ENCODE results near the gene ZBTB7C. TPM values are rescaled to one million over a fixed set of nuclear protein-coding genes. Genes with fewer than 3 reads are reported as not detected.

The ZBTB7C gene
- total RNA-seq, 5 donors from 2014 or later (not counting 1 experiment from before 2014, with no cell fraction given), result 0.06 TPM; not detected in 4

GRCh38 chr18:48295586-48296311 lies 113.4 kb downstream of the ZBTB7C start:
- no peak for ATAC-seq (replicated peaks in 1 of 4)
- peaks cover 0 to 11% of the 10 kb centered on the region in 2 experiments for H3K27me3 ChIP-seq (replicated peaks in 1 of 2; ENCODE audit: control insufficient read depth in 2 of 2, extremely low read depth in 1 of 2, insufficient read depth in 2 of 2, low read length in 1 of 2)
- no peaks in the 10 kb centered on the region for H3K36me3 ChIP-seq (ENCODE audit: control insufficient read depth in 2 of 2, extremely low read depth in 1 of 2, insufficient read depth in 1 of 2, low read length in 1 of 2)
- no peaks in the 10 kb centered on the region for H3K9me3 ChIP-seq
- Mint-ChIP-seq H3K4me3 (no peak overlapping the region), H3K9me3 (no peaks in the 10 kb centered on the region), H3K27me3 (peaks cover 0 to 4% of the 10 kb centered on the region in 2 donors), H3K27ac (no peak overlapping the region), H3K4me1 (peaks cover 5 to 13% (median 5%) of the 10 kb centered on the region in 3 donors), H3K36me3 (no peaks in the 10 kb centered on the region)
- ChIA-PET POLR2A (no interaction called here), CTCF (no interaction called here)
- H3K4me1 ChIP-seq (ENCODE audit: control insufficient read depth in 1 of 2, extremely low read depth in 1 of 2, insufficient read depth in 2 of 2, low read length in 2 of 2), result peaks cover 0 to 6% of the 10 kb centered on the region in 2 experiments
- WGBS (ENCODE audit: insufficient coverage), result 76% methylated on average over 6 of the region's 10 CpGs
- H3K27ac ChIP-seq (ENCODE audit: low read length), result no peak overlapping the region
- H3K4me3 ChIP-seq (ENCODE audit: control insufficient read depth in 1 of 2, extremely low read depth in 1 of 2, low read length in 1 of 2), result no peak overlapping the region
- DNase-seq, result no peak

DNA sequence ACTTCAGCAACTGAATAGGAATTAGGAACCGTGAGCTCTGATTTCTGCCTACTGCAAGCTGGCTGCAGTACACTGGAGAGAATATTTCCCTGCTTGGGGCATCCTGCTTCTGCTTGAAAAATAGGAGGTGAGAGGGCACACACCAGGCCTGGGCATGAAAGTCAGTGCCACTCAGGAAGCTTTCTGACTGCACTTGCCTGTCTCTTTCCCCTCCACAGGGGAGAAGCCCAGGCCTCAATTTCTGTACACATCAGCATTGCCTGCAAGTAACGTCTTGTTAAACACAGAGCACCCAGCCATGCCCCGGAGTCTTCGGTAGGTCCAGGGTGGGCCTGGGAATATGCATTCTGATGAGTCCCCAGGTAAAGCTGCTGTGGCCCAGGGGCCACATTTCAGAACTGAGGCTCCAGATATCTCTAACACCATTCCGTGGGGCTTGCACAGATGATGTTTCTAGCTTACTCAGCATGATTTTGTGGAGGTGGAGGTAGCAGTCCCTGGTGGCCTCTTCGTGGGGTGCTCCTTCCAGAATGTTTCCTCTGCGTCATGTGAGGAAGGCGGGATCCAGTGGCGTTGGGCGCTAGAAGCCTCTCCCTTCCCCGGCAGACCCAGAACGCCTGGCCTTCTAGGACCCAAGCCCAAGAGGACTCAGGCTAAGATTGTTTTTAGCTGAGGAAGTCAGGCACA lies 114.1 kb downstream of the ZBTB7C start:
- peaks cover 0 to 4% of the 10 kb centered on the region in 2 donors for H3K27me3 Mint-ChIP-seq
- H3K9me3 ChIP-seq, result no peaks in the 10 kb centered on the region
- no peak overlapping the region for H3K4me3 Mint-ChIP-seq
- ChIA-PET POLR2A (no interaction called here), CTCF (no interaction called here)
- no peaks in the 10 kb centered on the region for H3K36me3 Mint-ChIP-seq
- DNase-seq (no peak), ATAC-seq (replicated peaks in 1 of 4) (no peak)
- H3K4me1 ChIP-seq (ENCODE audit: control insufficient read depth in 1 of 2, extremely low read depth in 1 of 2, insufficient read depth in 2 of 2, low read length in 2 of 2), result no peaks in the 10 kb centered on the region
- no peaks in the 10 kb centered on the region for H3K9me3 Mint-ChIP-seq
- no peak overlapping the region for H3K27ac Mint-ChIP-seq
- no peak overlapping the region for H3K27ac ChIP-seq (ENCODE audit: low read length)
- no peaks in the 10 kb centered on the region for H3K36me3 ChIP-seq (ENCODE audit: control insufficient read depth in 2 of 2, extremely low read depth in 1 of 2, insufficient read depth in 1 of 2, low read length in 1 of 2)
- H3K27me3 ChIP-seq (replicated peaks in 1 of 2; ENCODE audit: control insufficient read depth in 2 of 2, extremely low read depth in 1 of 2, insufficient read depth in 2 of 2, low read length in 1 of 2), result peaks cover 0 to 16% of the 10 kb centered on the region in 2 experiments
- 95% methylated on average over 9 of the region's 12 CpGs for WGBS (ENCODE audit: insufficient coverage)
- H3K4me1 Mint-ChIP-seq, result peaks cover 0 to 6% (median under 1%) of the 10 kb centered on the region in 3 donors
- H3K4me3 ChIP-seq (ENCODE audit: control insufficient read depth in 1 of 2, extremely low read depth in 1 of 2, low read length in 1 of 2), result no peak overlapping the region

- Histone ChIP-seq H3K4me3 (ENCODE audit: control insufficient read depth in 1 of 2, extremely low read depth in 1 of 2, low read length in 1 of 2) (no peak overlapping the region), H3K4me1 (ENCODE audit: control insufficient read depth in 1 of 2, extremely low read depth in 1 of 2, insufficient read depth in 2 of 2, low read length in 2 of 2) (no peaks in the 10 kb centered on the region), H3K27ac (ENCODE audit: low read length) (no peak overlapping the region), H3K9me3 (no peaks in the 10 kb centered on the region), H3K36me3 (ENCODE audit: control insufficient read depth in 2 of 2, extremely low read depth in 1 of 2, insufficient read depth in 1 of 2, low read length in 1 of 2) (no peaks in the 10 kb centered on the region), H3K27me3 (replicated peaks in 1 of 2; ENCODE audit: control insufficient read depth in 2 of 2, extremely low read depth in 1 of 2, insufficient read depth in 2 of 2, low read length in 1 of 2) (peaks cover 0 to 17% of the 10 kb centered on the region in 2 experiments)
- CTCF ChIA-PET, result interaction anchor here in 1 of 2 donors (0.6 kb wide), 1 partner anchor 127 kb away, joined by 4 read pairs; no protein-coding TSS in a partner anchor
- DNase-seq (no peak), ATAC-seq (replicated peaks in 1 of 4) (no peak)
- H3K4me3 Mint-ChIP-seq, result no peak overlapping the region
- 80% methylated on average over 9 of the region's 16 CpGs for WGBS (ENCODE audit: insufficient coverage)
- H3K9me3 Mint-ChIP-seq, result no peaks in the 10 kb centered on the region
- no peaks in the 10 kb centered on the region for H3K36me3 Mint-ChIP-seq
- H3K27ac Mint-ChIP-seq, result no peak overlapping the region
- H3K27me3 Mint-ChIP-seq, result peaks cover 0 to 4% of the 10 kb centered on the region in 2 donors
- POLR2A ChIA-PET, result no interaction called here
- peaks cover 0 to 2% (median 0%) of the 10 kb centered on the region in 3 donors for H3K4me1 Mint-ChIP-seq
Observed at GRCh38 chr18:48293954-48294898, 115.0 kb downstream of the ZBTB7C start.

DNA sequence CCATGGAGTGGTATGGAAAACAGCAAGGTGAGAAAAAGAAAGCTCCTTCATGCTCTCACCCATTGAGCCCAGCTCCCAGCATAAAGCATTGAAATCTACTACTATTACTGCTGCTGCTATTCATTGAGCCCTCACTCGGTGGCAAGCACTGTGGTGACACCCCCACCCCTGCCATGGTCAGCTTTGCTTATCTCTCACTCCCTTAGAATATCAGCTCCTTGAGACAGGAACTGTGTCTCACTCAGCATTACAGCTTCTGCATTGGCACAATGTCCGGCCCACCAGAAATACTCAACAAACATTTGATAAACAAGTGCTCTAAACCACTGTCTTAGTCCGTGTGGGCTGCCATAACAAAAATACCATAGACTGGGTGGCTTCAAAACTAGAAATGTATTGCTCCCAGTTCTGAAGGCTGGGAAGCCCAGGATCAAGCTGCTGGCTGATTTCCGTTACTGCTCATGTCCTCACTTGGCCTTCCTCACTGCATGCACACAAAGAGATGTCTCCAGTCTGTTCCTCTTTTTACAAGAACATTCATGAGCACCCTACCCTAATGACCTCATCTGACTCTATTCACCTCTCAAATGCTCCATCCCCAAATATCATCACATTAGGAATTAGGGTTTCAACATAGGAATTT lies 116.3 kb downstream of the ZBTB7C start:
- Histone ChIP-seq H3K4me3 (ENCODE audit: control insufficient read depth in 1 of 2, extremely low read depth in 1 of 2, low read length in 1 of 2) (no peak overlapping the region), H3K27ac (ENCODE audit: low read length) (no peak overlapping the region), H3K4me1 (ENCODE audit: control insufficient read depth in 1 of 2, extremely low read depth in 1 of 2, insufficient read depth in 2 of 2, low read length in 2 of 2) (no peaks in the 10 kb centered on the region), H3K36me3 (ENCODE audit: control insufficient read depth in 2 of 2, extremely low read depth in 1 of 2, insufficient read depth in 1 of 2, low read length in 1 of 2) (no peaks in the 10 kb centered on the region), H3K9me3 (no peaks in the 10 kb centered on the region), H3K27me3 (replicated peaks in 1 of 2; ENCODE audit: control insufficient read depth in 2 of 2, extremely low read depth in 1 of 2, insufficient read depth in 2 of 2, low read length in 1 of 2) (peaks cover 0 to 17% of the 10 kb centered on the region in 2 experiments)
- CTCF ChIA-PET, result no interaction called here
- DNase-seq (no peak), ATAC-seq (replicated peaks in 1 of 4) (no peak)
- 68% methylated on average over 2 of the region's 4 CpGs for WGBS (ENCODE audit: insufficient coverage)
- Mint-ChIP-seq H3K36me3 (no peaks in the 10 kb centered on the region), H3K9me3 (no peaks in the 10 kb centered on the region), H3K27ac (no peak overlapping the region), H3K4me1 (no peaks in the 10 kb centered on the region), H3K27me3 (peaks cover 0 to 4% of the 10 kb centered on the region in 2 donors), H3K4me3 (no peak overlapping the region)
- POLR2A ChIA-PET, result no interaction called here

- no peak overlapping the region for H3K4me3 Mint-ChIP-seq
- H3K27me3 ChIP-seq (replicated peaks in 1 of 2; ENCODE audit: control insufficient read depth in 2 of 2, extremely low read depth in 1 of 2, insufficient read depth in 2 of 2, low read length in 1 of 2), result peaks cover 0 to 14% of the 10 kb centered on the region in 2 experiments
- H3K4me3 ChIP-seq (ENCODE audit: control insufficient read depth in 1 of 2, extremely low read depth in 1 of 2, low read length in 1 of 2), result no peak overlapping the region
- no peaks in the 10 kb centered on the region for H3K36me3 ChIP-seq (ENCODE audit: control insufficient read depth in 2 of 2, extremely low read depth in 1 of 2, insufficient read depth in 1 of 2, low read length in 1 of 2)
- WGBS (ENCODE audit: insufficient coverage), result 76% methylated on average over 2 of the region's 4 CpGs
- no peak overlapping the region for H3K27ac ChIP-seq (ENCODE audit: low read length)
- H3K9me3 Mint-ChIP-seq, result no peaks in the 10 kb centered on the region
- ATAC-seq (replicated peaks in 1 of 4) (no peak), DNase-seq (no peak)
- no peak overlapping the region for H3K27ac Mint-ChIP-seq
- H3K36me3 Mint-ChIP-seq, result no peaks in the 10 kb centered on the region
- H3K27me3 Mint-ChIP-seq, result peaks cover 0 to 4% of the 10 kb centered on the region in 2 donors
- ChIA-PET CTCF (no interaction called here), POLR2A (no interaction called here)
- no peaks in the 10 kb centered on the region for H3K4me1 ChIP-seq (ENCODE audit: control insufficient read depth in 1 of 2, extremely low read depth in 1 of 2, insufficient read depth in 2 of 2, low read length in 2 of 2)
- H3K9me3 ChIP-seq, result no peaks in the 10 kb centered on the region
- no peaks in the 10 kb centered on the region for H3K4me1 Mint-ChIP-seq
Observed at GRCh38 chr18:48292229-48292628, 117.0 kb downstream of the ZBTB7C start.
